DMS53 (cell line): Measurements from ENCODE around the gene KCNJ18.
"Not testable (repeated sequence)": the region's sequence is repeated elsewhere in the genome, so short reads cannot be mapped to it uniquely, and the experiment has no call there.

Experiments
- DNase-seq: peaks from one replicate; lab custom pipeline; 2025; lab: John Stamatoyannopoulos, UW

The KCNJ18 gene

GRCh38 chr17:21733931-21734330 lies 41.6 kb downstream of the KCNJ18 start:
- not testable (repeated sequence) for DNase-seq

GRCh38 chr17:21735814-21736213 lies 43.5 kb downstream of the KCNJ18 start:
- not testable (repeated sequence) for DNase-seq

DNA sequence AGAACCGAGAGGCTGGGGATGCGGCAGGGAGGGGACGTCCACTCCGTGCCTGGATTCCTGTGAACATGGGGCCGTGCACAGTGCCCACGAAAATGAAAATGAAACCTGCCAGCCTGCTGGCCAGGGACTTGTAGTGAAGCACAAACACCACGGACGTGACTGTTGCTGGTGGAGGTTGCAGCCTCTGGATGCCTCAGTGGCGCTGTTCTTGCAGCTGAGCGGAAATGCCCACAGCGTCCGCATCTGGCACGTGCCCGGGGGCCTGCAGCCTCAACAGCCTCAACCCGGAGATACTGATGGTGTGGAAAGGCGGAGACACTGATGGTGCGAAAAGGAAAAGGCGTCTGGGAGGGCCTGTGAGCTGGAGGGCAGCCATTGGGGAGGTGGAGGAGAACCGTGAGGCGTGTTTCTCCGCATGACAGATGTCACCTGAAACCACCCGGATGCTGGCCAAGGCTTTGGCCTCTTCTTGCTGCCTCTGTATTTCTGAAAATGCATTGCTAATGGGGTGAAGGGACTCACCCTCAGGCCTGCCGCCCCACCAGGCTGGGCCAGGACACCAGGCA lies 44.8 kb downstream of the KCNJ18 start:
- DNase-seq = not testable (repeated sequence)

DNA sequence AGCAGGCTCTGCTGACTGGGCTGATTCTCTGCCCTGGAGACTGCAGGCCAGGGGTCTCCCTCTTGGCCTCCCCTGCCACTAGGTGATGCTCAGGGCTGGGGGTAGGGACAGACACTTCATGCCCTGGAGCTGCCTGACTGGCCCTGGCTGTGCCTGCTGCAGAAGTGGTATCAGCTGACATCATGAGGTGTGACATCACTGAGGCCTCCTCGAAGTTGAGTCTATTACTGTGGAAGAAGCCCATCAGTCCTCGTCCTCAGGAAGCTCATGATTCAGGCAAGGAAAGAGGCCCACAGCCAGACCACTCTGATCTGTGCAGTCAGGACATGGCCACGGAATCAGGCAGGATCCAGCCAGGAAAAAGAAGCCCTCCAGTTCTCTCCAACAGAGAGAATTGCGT lies 45.9 kb downstream of the KCNJ18 start:
- DNase-seq = not testable (repeated sequence)

GRCh38 chr17:21738877-21739474 lies 46.7 kb downstream of the KCNJ18 start:
- DNase-seq = not testable (repeated sequence)

DNA sequence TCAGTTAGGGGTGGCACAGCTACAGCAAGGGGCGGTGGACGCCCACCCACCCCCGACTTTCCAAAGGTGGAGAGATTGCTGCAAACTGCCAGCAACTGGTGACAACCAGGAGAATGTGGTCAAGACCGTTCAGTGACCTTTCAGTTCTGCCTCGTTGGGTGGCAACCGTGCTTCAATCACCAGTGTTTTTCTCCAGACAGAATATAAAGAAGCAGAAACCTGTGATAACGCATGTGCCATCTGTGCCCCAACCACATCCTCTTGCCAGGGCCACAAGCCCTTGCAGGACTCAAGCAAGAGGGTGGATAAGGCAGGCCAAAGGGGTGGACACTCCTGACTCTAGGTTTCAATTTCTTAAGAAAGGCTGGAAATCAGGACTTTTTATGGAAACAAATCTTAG lies 47.2 kb downstream of the KCNJ18 start:
- not testable (repeated sequence) for DNase-seq

DNA sequence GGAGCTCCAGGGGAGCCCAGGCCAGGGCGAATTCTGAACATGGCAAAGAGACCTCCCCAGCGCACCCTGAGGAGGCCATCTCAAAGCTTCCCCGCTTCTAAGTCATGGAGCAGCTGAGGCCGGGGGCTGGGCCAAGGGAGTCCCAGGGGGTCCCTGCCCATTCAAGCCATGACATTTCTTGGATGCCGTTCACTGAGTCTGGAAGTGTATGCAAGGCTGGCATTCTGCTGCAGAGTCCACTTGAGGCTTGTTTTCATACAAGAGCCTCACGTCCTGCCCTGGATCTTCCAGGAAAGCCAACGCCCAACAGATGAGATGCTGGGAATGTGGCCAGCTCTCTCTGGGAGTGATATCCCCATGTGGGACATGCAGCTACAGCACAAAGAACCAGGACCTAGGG lies 48.5 kb downstream of the KCNJ18 start:
- DNase-seq = not testable (repeated sequence)

DNA sequence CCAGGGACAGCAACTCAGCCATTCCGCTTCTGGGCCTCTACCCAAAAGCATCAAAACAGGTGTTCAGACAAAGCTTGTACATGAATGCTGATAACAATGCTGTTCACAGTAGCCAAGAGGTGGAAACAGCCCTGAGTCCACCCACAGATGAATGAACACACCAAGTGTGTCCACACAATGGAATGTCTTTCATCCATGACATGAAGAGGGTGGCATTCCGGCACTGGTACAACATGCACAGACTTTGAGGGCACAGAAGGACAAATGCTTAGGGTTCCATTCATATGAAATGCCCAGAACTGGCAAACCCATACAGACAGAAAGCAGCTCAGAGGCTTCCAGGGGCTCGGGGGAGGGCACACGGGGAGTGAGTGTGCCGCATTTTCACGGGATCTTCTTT lies 49.2 kb downstream of the KCNJ18 start:
- not testable (repeated sequence) for DNase-seq

GRCh38 chr17:21742326-21742725 lies 50.0 kb downstream of the KCNJ18 start:
- no peak for DNase-seq

- not testable (repeated sequence) for DNase-seq
Measured at GRCh38 chr17:21744151-21744550, 51.8 kb downstream of the KCNJ18 start.

- not testable (repeated sequence) for DNase-seq
Measured at GRCh38 chr17:21744621-21745020, 52.3 kb downstream of the KCNJ18 start.

GRCh38 chr17:21745385-21746054 lies 53.2 kb downstream of the KCNJ18 start:
- DNase-seq = not testable (repeated sequence)

DNA sequence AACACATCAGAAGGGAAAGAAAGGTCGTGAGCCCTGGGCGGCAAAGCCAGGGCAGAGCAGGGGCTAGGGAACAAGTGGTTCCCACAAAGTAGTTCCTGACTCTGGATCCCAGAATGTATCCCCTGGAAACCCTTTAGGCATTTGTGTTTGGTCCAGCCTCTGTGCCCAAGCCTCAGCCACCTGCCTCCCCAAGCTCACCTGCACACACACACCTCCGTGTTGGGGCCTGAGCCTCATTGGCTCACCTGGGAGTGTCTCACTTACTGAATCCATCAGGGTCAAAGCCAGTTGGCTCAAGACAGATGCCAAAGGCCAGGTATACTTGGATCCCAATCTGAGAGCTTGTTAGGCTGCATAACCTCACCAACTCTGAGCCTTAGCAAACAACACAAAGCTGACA lies 54.1 kb downstream of the KCNJ18 start:
- DNase-seq = not testable (repeated sequence)

DNA sequence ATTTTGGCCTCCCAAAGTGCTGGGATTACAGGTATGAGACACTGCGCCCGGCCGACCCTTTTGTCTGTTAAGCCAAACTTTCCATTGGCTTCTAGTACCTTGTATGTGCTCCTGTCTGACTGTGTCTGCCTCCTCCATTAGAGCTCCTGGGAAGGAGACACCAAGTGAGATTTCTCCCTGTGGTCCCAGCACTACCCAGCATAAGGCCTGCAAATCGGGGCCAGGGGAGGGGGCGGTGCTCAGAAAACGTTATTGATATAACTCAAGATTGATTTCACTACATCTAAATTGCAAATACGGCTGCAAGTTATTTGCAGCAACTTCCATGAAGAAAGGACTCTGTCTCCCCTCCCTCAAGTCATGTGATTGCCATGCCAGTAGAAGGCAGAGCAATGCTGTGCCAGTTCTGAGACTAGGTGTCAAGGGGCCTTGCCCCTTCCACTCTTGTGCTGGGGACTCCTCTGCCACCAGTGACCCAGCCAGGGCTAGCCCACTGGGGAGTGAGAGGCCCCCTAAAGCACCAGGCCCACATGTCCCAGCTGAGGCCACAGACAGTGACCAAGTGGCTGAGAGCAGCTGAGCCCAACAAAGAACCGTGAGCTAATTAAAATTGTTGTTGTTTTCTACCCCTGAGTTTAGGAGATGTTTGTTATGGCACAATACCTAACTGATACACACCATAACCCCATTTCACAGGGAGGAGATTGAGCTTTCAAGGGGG lies 55.0 kb downstream of the KCNJ18 start:
- not testable (repeated sequence) for DNase-seq

GRCh38 chr17:21748686-21749085 lies 56.4 kb downstream of the KCNJ18 start:
- not testable (repeated sequence) for DNase-seq

- DNase-seq = not testable (repeated sequence)
Measured at GRCh38 chr17:21749696-21750531, 57.6 kb downstream of the KCNJ18 start.

DNA sequence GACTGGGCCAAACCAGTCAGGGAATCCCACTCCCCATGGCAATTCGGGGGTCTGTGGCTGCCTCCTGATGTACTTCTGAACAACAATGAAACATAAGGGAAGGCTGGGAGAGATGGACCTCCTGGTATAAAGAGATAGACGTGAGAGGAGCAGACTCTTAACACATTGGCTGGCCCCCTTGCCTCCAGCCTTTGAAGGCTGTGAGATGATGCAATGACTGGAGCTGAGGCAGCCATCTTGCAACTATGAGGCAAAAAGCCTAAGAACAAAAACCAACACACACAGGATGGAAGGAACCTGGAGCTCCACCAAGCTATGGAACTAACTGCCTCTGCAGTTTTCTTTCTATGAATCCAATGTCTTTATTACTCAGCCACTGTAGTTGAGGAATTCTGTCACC lies 58.8 kb downstream of the KCNJ18 start:
- not testable (repeated sequence) for DNase-seq
